GM18499 (cell line): ENCODE measurements around the gene ZXDC.

Experiments
- ATAC-seq: cut with Tn5 transposase; IDR thresholded peaks from one replicate; pipeline ENCODE4 v1.9.1; 2021; ENCODE audit warnings: moderate number of reproducible peaks; ENCODE audit not compliant: insufficient read depth, unreplicated experiment

The ZXDC gene

DNA sequence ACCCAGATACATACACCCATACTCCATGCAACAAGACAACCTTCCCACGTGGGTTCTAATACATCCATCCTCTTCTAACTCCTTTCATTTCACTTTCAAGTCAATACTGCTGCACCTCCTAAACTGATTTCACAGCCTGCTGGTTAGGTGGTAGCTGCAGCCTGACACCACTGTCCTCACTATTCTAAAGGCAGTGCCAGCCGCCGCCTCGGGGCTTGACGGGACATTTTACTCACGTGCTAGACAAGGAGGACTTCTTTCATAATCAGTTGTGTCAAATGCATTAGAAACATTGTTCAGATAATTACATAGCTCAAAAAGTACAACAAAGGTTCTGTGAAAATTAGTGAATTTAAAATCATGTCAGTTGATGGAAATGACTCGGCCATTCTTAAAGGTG, 35.6 kb upstream of the ZXDC start:
- ATAC-seq = no peak

DNA sequence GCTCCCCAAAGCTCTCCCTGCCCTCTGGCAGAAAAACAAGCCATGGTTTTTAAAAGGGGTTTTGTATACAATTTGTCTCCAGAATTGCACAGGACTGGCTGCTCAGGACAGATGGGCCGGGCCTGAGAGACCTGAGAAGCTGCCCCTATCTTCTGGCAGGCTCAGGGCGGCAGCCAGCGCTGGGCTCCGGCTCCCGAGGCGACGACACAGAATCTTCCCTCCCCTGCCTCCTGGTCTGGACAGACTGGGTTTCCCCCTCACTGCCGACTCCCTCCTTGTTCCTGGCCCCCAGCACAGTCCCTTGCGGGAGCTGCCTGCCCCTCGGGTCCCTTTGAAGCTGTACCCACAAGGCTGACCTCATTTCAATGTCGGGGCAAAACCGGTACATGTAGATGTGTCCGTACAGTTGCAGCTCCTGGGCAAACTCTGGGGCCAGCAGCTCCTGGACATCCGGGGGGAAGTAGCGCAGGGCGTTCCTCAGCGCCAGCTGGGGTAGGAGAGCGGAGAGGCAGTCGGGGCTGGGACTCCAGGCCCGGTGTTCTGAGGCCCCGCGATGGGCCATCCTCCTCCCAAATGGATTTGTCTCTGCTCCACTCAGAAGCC, 34.7 kb upstream of the ZXDC start:
- ATAC-seq = no peak

DNA sequence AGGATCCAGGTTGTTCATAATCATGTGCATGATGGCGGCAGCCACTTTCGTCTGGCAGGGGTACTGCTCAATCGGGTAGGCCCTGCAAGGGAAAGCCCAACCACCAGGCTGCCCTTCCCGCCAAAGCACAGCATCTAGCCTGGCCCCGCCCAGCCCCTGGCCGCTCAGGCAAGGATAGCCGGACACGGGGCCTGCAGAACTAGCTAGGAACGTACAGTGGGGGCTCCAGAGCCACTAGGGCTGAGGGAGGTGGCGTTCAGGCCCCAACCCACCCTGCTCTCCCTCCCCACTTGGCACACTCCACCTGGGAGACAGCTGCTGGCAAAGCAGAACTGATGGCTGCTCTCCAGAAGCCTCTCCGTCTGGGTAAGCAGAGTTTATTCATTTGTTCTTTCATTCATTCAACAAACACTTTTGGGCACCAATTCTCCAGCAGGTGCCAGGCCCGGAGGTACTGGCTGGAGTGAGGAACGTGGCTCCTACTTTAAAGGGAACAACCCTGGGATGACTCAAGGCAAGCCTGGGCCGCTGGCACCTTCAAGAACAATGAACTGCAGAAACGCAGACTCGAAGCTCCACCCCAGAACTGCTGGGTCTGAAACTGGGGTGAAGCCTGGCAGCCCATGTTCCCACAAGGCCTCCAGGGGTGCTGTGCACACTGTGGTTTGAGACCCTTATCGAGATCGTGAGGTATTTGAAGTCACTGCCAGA, 34.1 kb upstream of the ZXDC start:
- no peak for ATAC-seq

DNA sequence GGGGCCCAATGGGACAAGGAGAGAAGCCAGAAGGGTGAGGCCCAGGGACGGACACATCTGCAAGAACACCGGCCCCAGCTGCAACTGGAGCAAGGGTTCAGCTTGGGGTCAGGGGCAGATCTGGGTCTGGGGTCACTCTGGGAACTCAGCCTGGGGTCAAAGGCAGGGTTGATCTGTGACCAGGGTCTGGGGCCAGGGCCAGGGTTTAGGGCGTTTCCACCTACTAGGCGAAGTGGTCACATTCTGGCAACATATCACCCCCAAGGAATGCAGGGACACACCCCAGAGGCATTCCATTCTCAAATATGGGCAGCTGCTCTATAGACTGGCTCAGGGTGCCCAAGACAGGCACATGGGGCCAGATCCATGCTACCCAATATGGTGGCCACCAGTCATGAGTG, 32.9 kb upstream of the ZXDC start:
- ATAC-seq = no peak

DNA sequence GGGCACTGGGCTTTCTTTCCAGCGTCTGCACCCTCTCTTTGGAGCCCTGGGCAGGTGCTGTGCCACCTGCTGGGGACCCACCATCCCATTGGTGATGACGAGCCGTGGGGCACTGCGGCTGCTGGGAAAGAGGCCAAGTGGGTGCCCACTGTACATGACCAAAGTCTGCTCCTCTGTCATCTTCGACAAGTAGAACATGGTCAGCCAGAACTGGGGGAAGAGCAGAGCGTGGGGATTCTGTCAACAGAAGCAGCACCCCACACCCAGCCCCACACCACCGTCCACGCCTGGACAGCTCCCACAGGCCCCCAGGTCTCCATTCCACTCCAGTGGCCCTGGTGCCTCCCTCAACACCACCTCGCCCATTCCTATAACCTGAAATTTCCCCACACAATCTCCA, 32.2 kb upstream of the ZXDC start:
- ATAC-seq = no peak

DNA sequence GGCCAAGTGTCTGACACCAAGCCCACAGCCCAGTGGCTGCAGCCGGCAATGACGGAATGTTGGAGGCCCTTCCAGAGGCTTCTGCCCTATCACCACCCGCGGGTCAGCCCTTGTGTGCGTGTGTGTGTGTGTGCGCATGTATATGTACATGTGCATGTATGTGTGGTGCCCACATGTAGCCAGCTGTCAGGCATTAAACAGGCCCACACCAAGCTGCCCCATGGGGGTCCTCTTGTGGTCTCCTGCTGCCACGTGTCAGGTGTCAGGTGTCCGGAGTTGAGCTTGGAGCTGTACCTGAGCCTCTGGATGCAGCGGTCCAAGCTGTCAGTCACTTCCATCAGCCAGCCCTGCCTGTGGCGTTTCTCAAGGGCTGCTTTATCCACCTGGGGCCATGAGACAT, 28.0 kb upstream of the ZXDC start:
- no peak for ATAC-seq

DNA sequence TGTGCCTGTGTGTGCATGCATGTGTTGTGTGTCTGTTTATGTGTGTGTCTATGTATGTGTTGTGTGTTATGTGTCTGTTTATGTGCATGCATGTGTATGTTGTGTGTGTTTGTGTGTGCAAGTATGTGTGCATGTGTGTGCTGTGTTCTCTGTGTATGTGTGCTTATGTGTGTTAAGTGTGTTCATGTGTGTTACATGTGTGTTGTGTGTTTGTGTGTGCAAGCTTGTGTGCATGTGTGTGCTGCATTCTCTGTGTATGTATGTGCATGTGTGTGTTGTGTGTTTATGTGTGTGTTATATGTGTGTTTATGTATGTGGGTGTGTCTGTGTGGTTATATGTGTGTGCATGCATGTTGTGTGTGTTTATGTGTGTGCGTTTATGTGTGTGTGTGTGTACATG, 27.0 kb upstream of the ZXDC start:
- no peak for ATAC-seq

DNA sequence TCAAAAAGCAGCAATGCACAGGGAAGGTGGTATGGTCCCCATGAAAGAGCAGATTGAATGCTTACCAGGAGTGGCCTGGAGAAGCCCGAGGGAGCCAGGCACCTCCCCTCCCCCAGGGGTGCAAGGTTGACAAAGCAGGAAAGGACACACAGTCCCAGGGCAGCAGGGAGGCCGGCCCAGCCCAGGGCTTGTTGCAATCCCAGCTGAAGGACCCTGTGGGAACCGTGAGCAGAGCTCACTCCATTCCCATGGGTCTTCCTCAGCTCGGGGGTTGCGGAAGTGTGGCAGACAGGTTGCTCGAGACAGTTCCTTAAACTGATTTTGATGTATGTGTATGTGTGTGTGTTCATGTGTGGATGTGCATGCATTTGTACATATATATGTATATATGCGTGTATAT, 26.0 kb upstream of the ZXDC start:
- no peak for ATAC-seq

DNA sequence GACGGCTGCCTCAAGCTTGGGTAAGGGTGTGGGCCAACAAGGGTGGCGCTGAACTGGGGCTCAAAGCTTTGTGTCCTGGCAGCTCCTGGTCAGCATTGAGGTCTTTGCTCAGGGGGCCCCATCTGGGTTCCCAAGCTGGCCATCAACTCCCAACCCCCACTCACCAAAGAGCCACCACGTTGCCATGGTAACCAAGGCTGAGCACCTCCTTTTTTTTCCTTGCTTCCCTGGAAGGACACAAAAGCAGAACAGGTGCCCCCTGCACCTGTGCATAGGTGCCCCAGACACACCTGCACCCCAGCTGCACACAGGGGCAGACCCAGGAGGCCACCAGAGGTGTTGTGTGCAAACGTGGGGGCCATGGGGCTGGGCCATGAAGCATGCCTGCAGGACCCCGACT, 25.4 kb upstream of the ZXDC start:
- ATAC-seq = no peak

DNA sequence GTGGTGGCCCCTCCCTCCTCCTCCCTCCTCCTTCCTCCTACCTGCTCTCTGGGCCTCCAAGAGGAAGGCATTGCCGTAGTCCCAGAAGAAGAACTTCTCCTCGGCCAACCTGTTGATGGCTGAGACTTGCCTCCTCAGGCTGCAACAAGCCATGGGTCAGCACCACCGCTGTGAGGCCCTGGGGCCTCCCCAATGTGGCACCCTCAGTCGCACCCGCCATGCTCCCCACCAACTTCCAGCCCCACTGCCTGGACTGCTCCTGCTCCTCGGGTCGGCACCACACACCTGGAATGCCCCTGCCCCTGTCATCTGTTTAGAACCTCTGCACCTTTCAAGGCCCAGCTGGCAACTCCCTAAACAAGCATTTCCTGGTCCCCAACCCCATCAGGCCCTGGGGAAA, 24.3 kb upstream of the ZXDC start:
- ATAC-seq = no peak

DNA sequence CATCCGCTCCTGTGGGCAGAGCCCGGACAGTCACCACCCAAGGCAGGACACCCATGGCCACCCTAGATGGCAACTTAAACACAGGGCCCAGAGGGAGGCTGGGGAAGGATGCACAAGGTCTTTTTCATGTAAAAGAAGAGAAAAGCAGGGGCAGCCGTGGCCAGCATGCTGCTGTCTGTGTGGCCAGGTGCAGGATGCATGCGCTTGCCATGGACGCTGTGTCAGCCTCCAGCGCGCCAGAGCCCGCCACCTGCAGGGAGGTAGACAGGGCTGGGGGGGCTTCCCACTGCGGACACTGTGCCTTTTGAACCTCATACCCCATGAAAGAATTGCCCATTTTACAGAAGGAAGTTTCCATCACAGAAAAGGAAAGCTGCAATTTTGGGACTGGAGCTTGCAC, 23.7 kb upstream of the ZXDC start:
- no peak for ATAC-seq

DNA sequence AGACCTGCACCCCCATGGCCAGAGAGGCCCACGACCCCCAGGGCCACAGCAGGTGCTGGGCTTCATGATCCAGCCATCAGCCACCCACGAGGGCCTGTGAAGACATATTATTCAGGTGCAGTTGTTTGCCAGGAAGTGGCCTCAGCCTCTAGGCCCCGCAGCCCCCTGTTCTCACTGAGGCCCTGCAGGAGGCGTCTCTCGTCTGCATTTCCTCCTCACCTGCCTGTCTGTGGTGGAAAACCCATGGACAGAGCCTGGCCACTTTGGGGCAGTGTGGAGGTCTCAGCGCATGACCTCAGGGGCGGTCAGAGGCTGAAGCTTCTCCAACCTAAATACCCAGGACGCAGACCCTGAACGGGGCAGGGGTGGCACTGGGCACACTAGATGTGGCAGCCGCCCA, 23.2 kb upstream of the ZXDC start:
- ATAC-seq = no peak

DNA sequence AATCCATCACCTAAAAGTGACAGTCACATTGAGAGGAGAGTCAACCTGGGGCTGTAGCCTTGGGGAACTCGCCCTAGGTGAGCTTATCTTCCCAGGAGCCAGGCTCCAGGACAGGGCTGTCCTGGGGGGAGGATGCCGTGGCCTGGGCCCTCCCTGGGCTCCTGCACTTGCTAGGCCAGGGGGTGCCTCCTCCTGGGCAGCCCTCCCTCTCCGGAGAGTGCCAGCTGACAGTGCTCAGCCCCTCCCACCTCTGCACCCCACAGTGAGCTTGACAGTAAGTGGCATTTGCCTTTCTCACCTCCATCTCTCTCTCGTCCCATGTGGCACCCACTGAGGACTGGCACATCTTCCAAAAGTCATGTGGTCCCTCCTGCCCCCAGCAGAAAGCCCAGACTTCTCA, 22.8 kb upstream of the ZXDC start:
- no peak for ATAC-seq

DNA sequence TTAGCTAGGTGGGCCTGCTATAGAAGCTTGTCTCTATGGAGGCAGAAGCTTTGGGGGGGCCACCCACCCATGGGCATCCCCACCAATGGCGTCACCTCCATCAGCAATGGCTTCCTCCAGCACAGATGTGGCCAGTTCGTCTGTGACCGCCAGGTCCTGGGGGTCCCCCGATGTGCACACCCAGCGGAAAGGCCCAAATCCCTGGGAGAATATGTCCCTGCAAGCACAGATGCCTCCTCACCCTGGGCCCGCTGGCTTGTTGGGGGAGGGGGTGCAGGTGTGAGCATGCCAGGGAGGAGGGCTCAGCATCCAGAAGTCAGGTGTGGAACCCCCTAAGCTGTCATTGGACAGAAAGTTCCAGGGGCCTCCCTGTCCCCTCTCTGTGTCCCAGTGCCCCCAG, 22.3 kb upstream of the ZXDC start:
- no peak for ATAC-seq

DNA sequence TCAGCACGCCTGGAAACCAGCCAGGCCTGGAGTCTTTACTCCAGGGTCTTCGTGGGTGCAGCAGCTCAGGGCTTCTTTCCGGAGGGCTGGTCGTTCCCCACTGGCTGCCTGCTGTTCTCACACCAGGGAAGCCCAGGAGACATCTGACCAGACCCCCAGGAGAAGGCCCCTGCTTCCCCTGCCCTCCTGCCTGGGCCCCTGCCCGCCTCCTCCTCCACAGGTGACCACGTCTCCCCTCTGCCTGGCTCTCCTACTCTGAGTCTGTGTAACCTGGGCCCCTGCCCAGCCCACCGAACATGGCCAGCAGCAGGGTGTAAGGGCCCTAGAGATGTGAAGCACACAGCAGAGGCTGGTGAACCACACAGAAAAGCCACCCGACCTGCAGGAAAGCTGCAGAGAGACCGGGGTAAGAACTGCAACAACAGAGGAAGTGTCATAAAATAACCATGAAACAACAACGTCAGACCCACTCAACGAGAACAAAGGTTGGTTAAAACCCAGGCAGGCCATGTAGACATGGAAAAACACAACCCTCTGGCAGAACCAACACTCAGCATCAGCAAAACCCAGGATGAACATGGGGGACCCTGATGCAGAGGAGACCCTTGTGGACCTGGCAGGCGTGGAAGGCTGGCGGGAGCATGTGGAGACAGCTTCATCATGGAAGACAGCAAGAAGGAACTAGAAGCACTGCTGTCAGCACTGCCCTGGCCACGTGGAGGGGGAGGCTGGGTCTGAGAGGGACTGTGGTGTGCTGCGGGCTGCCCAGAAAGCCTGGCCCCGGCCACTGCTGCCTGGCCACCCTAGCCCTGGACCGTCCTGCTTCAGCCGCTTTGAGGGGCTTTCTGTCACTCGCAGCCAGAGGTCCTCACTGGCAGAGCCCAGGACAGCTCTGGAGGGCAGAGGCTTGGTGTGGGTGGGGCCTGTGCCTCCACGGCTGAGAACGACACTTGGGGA, 21.5 kb upstream of the ZXDC start:
- no peak for ATAC-seq

DNA sequence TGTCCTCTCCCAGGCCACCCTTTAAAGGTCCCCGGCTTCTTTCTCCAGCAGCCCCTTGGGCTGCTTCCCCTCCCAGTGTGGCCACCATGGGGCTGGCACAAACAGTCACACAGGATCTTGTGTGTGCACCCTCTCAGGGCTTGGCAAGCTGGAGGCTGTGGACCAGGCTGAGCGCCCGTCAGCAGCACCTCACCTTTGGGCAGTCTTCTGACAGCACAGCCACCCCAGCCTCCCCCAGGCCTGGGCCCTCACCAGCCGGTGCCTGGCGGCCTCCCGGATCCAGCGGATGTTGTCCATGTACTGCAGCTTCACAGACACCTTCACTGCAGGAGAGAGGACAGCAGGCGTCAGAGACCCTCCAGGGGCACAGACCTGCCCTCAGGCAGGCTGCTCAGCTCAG, 20.1 kb upstream of the ZXDC start:
- no peak for ATAC-seq

DNA sequence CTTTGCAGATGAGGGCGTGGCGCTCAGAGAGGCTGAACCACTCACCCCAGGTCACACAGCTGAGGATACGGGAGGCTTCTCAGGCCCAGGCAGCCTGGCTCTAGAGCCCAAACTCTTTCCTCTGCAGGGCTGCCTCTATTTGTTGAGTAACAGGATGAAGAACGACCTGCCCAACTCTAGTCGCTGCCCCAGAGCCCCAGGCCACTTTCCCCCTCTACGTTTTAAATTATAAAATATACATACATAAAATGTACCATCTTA, 19.2 kb upstream of the ZXDC start:
- ATAC-seq = no peak

DNA sequence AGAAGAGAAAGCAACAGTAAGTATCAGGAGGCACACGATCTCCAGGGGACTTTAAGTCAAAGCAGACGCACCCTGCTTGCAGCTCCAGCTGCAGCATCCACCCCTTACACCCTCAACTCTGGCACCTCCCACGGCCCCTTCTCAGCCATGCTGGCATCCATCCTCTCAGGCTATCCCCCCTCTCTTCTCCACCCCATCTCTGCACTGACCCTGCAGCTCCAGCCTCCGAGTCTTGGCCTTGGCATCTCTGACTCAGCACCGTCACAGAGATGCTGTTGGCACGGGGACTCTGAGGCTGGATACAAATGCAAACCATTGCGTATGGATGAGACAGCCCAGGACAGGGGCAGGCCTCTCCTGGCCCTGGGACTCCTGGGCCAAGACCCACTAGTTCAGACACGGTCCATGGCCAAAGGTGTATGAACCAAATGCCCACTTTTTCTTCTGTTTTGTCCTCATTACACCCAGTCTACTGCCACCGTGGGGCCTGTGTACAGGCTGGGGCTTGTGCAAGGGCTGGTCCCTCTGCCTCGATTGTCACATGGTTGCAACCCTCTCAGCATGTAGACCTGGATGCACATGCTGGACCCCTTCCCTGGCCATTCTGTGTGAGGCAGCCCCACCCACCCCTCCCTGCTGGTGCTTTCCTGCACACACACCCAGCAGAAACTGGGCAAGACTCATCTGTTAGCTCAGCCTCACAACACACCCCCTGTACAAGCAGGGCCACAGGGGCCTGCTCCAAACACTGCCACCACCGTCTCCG, 18.7 kb upstream of the ZXDC start:
- no peak for ATAC-seq

DNA sequence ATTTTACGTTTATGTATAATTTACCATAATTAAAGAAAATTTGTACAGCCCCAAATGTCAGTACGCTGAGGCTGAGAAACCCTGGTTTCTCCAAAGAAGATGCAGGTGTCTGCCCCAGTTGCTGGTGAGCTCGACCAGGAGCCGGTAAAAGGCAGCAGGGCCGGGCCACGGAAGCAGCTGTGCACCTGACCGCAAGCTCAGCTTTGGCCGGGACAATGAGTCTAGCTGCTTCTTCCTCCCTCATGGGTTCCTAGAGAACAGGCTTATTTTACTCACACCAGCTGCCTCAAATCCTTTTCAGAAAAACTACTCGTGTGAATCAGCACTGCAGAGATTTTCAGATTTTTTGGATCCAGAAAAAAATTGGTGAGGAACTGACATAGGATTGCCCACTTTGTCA, 18.0 kb upstream of the ZXDC start:
- no peak for ATAC-seq

DNA sequence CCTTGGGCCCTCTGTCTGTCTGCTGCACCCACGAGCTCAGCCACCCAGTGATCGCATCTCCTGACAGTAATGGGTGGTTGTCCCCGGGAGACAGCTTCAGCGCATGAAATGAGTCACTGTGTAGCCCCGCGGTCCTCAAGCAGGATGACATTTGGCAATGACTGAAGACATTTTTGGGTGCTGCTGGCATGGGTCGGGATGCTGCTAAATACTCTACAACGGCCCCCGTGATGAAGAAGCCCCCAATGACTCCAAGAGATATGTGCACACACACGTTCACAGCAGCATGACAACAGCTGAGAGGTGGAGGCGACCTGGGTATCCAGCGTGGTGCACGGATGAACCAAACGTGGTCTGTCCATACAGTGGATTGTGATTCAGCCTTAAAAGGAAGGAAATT, 17.4 kb upstream of the ZXDC start:
- no peak for ATAC-seq
